ENCODE data around the gene ZEB2. TPM values are rescaled to one million over a fixed set of nuclear protein-coding genes. Genes with fewer than 3 reads are reported as not detected.

The ZEB2 gene
- polyA plus RNA-seq, 2 donors: 3.7 to 5.9 TPM

- 59 to 66% methylated on average over 5 of the region's 5 CpGs for WGBS, 2 donors
- Histone ChIP-seq H3K9me3 (ENCODE audit: control insufficient read depth in 2 of 2, insufficient read depth in 1 of 2, low read depth in 1 of 2, low read length in 1 of 2) (no peaks in the 10 kb centered on the region), H3K27ac (ENCODE audit: low read depth in 2 of 2, low read length in 1 of 2) (peak overlapping the region in 1 of 2 donors; percentile 13), H3K36me3 (ENCODE audit: control insufficient read depth in 2 of 2, insufficient read depth in 2 of 2, low read length in 1 of 2) (no peaks in the 10 kb centered on the region), H3K4me3 (ENCODE audit: low read depth in 1 of 2, low read length in 2 of 2) (no peak overlapping the region), H3K27me3 (ENCODE audit: control insufficient read depth in 1 of 2, insufficient read depth in 2 of 2, low read length in 2 of 2) (no peaks in the 10 kb centered on the region), H3K4me1 (ENCODE audit: control insufficient read depth in 2 of 2, insufficient read depth in 2 of 2, low read length in 1 of 2) (no peaks in the 10 kb centered on the region)
Measured at GRCh38 chr2:144459937-144460336, 60.0 kb downstream of the ZEB2 start.

- no peaks in the 10 kb centered on the region for H3K36me3 ChIP-seq (ENCODE audit: control insufficient read depth in 2 of 2, insufficient read depth in 2 of 2, low read length in 1 of 2)
- H3K27me3 ChIP-seq (ENCODE audit: control insufficient read depth in 1 of 2, insufficient read depth in 2 of 2, low read length in 2 of 2): no peaks in the 10 kb centered on the region
- H3K4me3 ChIP-seq (ENCODE audit: low read depth in 1 of 2, low read length in 2 of 2): no peak overlapping the region
- H3K27ac ChIP-seq (ENCODE audit: low read depth in 2 of 2, low read length in 1 of 2): no peak overlapping the region
- no peaks in the 10 kb centered on the region for H3K4me1 ChIP-seq (ENCODE audit: control insufficient read depth in 2 of 2, insufficient read depth in 2 of 2, low read length in 1 of 2)
- H3K9me3 ChIP-seq (ENCODE audit: control insufficient read depth in 2 of 2, insufficient read depth in 1 of 2, low read depth in 1 of 2, low read length in 1 of 2): no peaks in the 10 kb centered on the region
- 42 to 48% methylated on average over 3 of the region's 3 CpGs for WGBS, 2 donors
Measured at GRCh38 chr2:144459286-144459685, 60.6 kb downstream of the ZEB2 start.

GRCh38 chr2:144458541-144458940, 61.4 kb downstream of the ZEB2 start:
- Histone ChIP-seq H3K36me3 (ENCODE audit: control insufficient read depth in 2 of 2, insufficient read depth in 2 of 2, low read length in 1 of 2) (no peaks in the 10 kb centered on the region), H3K27ac (ENCODE audit: low read depth in 2 of 2, low read length in 1 of 2) (no peak overlapping the region), H3K4me1 (ENCODE audit: control insufficient read depth in 2 of 2, insufficient read depth in 2 of 2, low read length in 1 of 2) (no peaks in the 10 kb centered on the region), H3K27me3 (ENCODE audit: control insufficient read depth in 1 of 2, insufficient read depth in 2 of 2, low read length in 2 of 2) (no peaks in the 10 kb centered on the region), H3K9me3 (ENCODE audit: control insufficient read depth in 2 of 2, insufficient read depth in 1 of 2, low read depth in 1 of 2, low read length in 1 of 2) (no peaks in the 10 kb centered on the region), H3K4me3 (ENCODE audit: low read depth in 1 of 2, low read length in 2 of 2) (no peak overlapping the region)
- WGBS, 2 donors: 66 to 67% methylated on average over 3 of the region's 3 CpGs

- H3K4me1 ChIP-seq (ENCODE audit: control insufficient read depth in 2 of 2, insufficient read depth in 2 of 2, low read length in 1 of 2): no peaks in the 10 kb centered on the region
- 20 to 25% methylated on average over 3 of the region's 3 CpGs for WGBS, 2 donors
Measured at GRCh38 chr2:144456680-144457079, 63.2 kb downstream of the ZEB2 start.

GRCh38 chr2:144455987-144456386, 63.9 kb downstream of the ZEB2 start:
- H3K4me3 ChIP-seq (ENCODE audit: low read depth in 1 of 2, low read length in 2 of 2): no peak overlapping the region
- no peaks in the 10 kb centered on the region for H3K9me3 ChIP-seq (ENCODE audit: control insufficient read depth in 2 of 2, insufficient read depth in 1 of 2, low read depth in 1 of 2, low read length in 1 of 2)
- H3K36me3 ChIP-seq (ENCODE audit: control insufficient read depth in 2 of 2, insufficient read depth in 2 of 2, low read length in 1 of 2): no peaks in the 10 kb centered on the region
- no peaks in the 10 kb centered on the region for H3K4me1 ChIP-seq (ENCODE audit: control insufficient read depth in 2 of 2, insufficient read depth in 2 of 2, low read length in 1 of 2)
- no peaks in the 10 kb centered on the region for H3K27me3 ChIP-seq (ENCODE audit: control insufficient read depth in 1 of 2, insufficient read depth in 2 of 2, low read length in 2 of 2)
- 83 to 89% methylated on average over 3 of the region's 3 CpGs for WGBS, 2 donors
- H3K27ac ChIP-seq (ENCODE audit: low read depth in 2 of 2, low read length in 1 of 2): no peak overlapping the region

More at GRCh38 chr2:144456680-144457079, 63.2 kb downstream of the ZEB2 start:
- Histone ChIP-seq H3K9me3 (ENCODE audit: control insufficient read depth in 2 of 2, insufficient read depth in 1 of 2, low read depth in 1 of 2, low read length in 1 of 2) (no peaks in the 10 kb centered on the region), H3K36me3 (ENCODE audit: control insufficient read depth in 2 of 2, insufficient read depth in 2 of 2, low read length in 1 of 2) (no peaks in the 10 kb centered on the region), H3K27ac (ENCODE audit: low read depth in 2 of 2, low read length in 1 of 2) (peak overlapping the region in 1 of 2 donors; percentile 14), H3K27me3 (ENCODE audit: control insufficient read depth in 1 of 2, insufficient read depth in 2 of 2, low read length in 2 of 2) (no peaks in the 10 kb centered on the region), H3K4me3 (ENCODE audit: low read depth in 1 of 2, low read length in 2 of 2) (no peak overlapping the region)

GRCh38 chr2:144454466-144455287, 65.2 kb downstream of the ZEB2 start:
- H3K36me3 ChIP-seq (ENCODE audit: control insufficient read depth in 2 of 2, insufficient read depth in 2 of 2, low read length in 1 of 2): no peaks in the 10 kb centered on the region
- no peaks in the 10 kb centered on the region for H3K9me3 ChIP-seq (ENCODE audit: control insufficient read depth in 2 of 2, insufficient read depth in 1 of 2, low read depth in 1 of 2, low read length in 1 of 2)
- H3K27ac ChIP-seq (ENCODE audit: low read depth in 2 of 2, low read length in 1 of 2): peak overlapping the region in 1 of 2 donors; percentile 15
- no peaks in the 10 kb centered on the region for H3K4me1 ChIP-seq (ENCODE audit: control insufficient read depth in 2 of 2, insufficient read depth in 2 of 2, low read length in 1 of 2)
- no peak overlapping the region for H3K4me3 ChIP-seq (ENCODE audit: low read depth in 1 of 2, low read length in 2 of 2)
- H3K27me3 ChIP-seq (ENCODE audit: control insufficient read depth in 1 of 2, insufficient read depth in 2 of 2, low read length in 2 of 2): no peaks in the 10 kb centered on the region
- 37 to 53% methylated on average over 8 of the region's 8 CpGs for WGBS, 2 donors

- 77 to 79% methylated on average over 5 of the region's 5 CpGs for WGBS, 2 donors
- no peaks in the 10 kb centered on the region for H3K9me3 ChIP-seq (ENCODE audit: control insufficient read depth in 2 of 2, insufficient read depth in 1 of 2, low read depth in 1 of 2, low read length in 1 of 2)
- H3K27me3 ChIP-seq (ENCODE audit: control insufficient read depth in 1 of 2, insufficient read depth in 2 of 2, low read length in 2 of 2): no peaks in the 10 kb centered on the region
- no peaks in the 10 kb centered on the region for H3K4me1 ChIP-seq (ENCODE audit: control insufficient read depth in 2 of 2, insufficient read depth in 2 of 2, low read length in 1 of 2)
- no peak overlapping the region for H3K4me3 ChIP-seq (ENCODE audit: low read depth in 1 of 2, low read length in 2 of 2)
- peak overlapping the region in 1 of 2 donors; percentile 44 for H3K27ac ChIP-seq (ENCODE audit: low read depth in 2 of 2, low read length in 1 of 2)
- no peaks in the 10 kb centered on the region for H3K36me3 ChIP-seq (ENCODE audit: control insufficient read depth in 2 of 2, insufficient read depth in 2 of 2, low read length in 1 of 2)
Measured at GRCh38 chr2:144453486-144454158, 66.3 kb downstream of the ZEB2 start.

- no peaks in the 10 kb centered on the region for H3K27me3 ChIP-seq (ENCODE audit: control insufficient read depth in 1 of 2, insufficient read depth in 2 of 2, low read length in 2 of 2)
- no peaks in the 10 kb centered on the region for H3K4me1 ChIP-seq (ENCODE audit: control insufficient read depth in 2 of 2, insufficient read depth in 2 of 2, low read length in 1 of 2)
- no peak overlapping the region for H3K4me3 ChIP-seq (ENCODE audit: low read depth in 1 of 2, low read length in 2 of 2)
- no peaks in the 10 kb centered on the region for H3K36me3 ChIP-seq (ENCODE audit: control insufficient read depth in 2 of 2, insufficient read depth in 2 of 2, low read length in 1 of 2)
- no peaks in the 10 kb centered on the region for H3K9me3 ChIP-seq (ENCODE audit: control insufficient read depth in 2 of 2, insufficient read depth in 1 of 2, low read depth in 1 of 2, low read length in 1 of 2)
- 49 to 59% methylated on average over 4 of the region's 4 CpGs for WGBS, 2 donors
- no peak overlapping the region for H3K27ac ChIP-seq (ENCODE audit: low read depth in 2 of 2, low read length in 1 of 2)
Measured at GRCh38 chr2:144452989-144453336, 67.0 kb downstream of the ZEB2 start.

- WGBS, 2 donors: 34 to 37% methylated on average over 15 of the region's 15 CpGs
- Histone ChIP-seq H3K4me1 (ENCODE audit: control insufficient read depth in 2 of 2, insufficient read depth in 2 of 2, low read length in 1 of 2) (no peaks in the 10 kb centered on the region), H3K36me3 (ENCODE audit: control insufficient read depth in 2 of 2, insufficient read depth in 2 of 2, low read length in 1 of 2) (no peaks in the 10 kb centered on the region), H3K9me3 (ENCODE audit: control insufficient read depth in 2 of 2, insufficient read depth in 1 of 2, low read depth in 1 of 2, low read length in 1 of 2) (no peaks in the 10 kb centered on the region), H3K27me3 (ENCODE audit: control insufficient read depth in 1 of 2, insufficient read depth in 2 of 2, low read length in 2 of 2) (no peaks in the 10 kb centered on the region), H3K4me3 (ENCODE audit: low read depth in 1 of 2, low read length in 2 of 2) (no peak overlapping the region), H3K27ac (ENCODE audit: low read depth in 2 of 2, low read length in 1 of 2) (peak overlapping the region in 1 of 2 donors; percentile 53)
Measured at GRCh38 chr2:144452169-144452988, 67.5 kb downstream of the ZEB2 start.
